Measurements from ENCODE around the gene IPO13. TPM values are rescaled to one million over a fixed set of nuclear protein-coding genes. Genes with fewer than 3 reads are reported as not detected.

Gene IPO13
- total and polyA plus RNA-seq, 10 donors = 10.5 to 27.4 (median 19.0) TPM

DNA sequence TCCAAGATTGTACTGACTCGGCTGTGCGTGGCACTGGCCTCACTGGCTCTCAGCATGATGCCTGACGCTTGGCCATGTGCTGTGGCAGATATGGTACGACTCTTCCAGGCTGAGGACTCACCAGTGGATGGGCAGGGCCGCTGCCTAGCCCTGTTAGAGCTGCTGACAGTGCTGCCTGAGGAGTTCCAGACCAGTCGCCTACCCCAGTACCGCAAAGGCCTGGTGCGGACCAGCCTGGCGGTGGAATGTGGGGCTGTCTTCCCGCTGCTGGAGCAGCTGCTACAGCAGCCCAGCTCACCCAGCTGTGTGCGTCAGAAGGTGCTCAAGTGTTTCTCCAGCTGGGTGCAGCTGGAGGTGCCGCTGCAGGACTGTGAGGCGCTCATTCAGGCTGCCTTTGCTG, 2.9 kb downstream of the IPO13 start:
- Histone ChIP-seq H3K9me3 (no peaks in the 10 kb centered on the region), H3K36me3 (peaks cover 0 to 32% (median 9%) of the 10 kb centered on the region in 6 donors), H3K27ac (no peak overlapping the region), H3K4me1 (peaks cover 20 to 45% (median 36%) of the 10 kb centered on the region in 6 donors), H3K27me3 (replicated peaks in 1 of 7) (no peaks in the 10 kb centered on the region), H3K4me3 (no peak overlapping the region)
- no peak for DNase-seq
- TF ChIP-seq, protein P1, sequence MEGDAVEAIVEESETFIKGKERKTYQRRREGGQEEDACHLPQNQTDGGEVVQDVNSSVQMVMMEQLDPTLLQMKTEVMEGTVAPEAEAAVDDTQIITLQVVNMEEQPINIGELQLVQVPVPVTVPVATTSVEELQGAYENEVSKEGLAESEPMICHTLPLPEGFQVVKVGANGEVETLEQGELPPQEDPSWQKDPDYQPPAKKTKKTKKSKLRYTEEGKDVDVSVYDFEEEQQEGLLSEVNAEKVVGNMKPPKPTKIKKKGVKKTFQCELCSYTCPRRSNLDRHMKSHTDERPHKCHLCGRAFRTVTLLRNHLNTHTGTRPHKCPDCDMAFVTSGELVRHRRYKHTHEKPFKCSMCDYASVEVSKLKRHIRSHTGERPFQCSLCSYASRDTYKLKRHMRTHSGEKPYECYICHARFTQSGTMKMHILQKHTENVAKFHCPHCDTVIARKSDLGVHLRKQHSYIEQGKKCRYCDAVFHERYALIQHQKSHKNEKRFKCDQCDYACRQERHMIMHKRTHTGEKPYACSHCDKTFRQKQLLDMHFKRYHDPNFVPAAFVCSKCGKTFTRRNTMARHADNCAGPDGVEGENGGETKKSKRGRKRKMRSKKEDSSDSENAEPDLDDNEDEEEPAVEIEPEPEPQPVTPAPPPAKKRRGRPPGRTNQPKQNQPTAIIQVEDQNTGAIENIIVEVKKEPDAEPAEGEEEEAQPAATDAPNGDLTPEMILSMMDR (IDR thresholded peaks at IDR 0.05 in 8 of 11, conservative IDR thresholded peaks at IDR 0.05 in 3 of 11) = no peak
- TF ChIP-seq POLR2AphosphoS5 (IDR thresholded peaks at IDR 0.05) = no peak
- no peak for TF ChIP-seq POLR2A (IDR thresholded peaks at IDR 0.05)
- intact Hi-C loops (cut with DNase I; ENCODE audit: low total_unique reads) = no loop called here
- 71 to 97% (median 90%) methylated on average over 4 to 13 of the region's 13 CpGs for WGBS, 5 donors

DNA sequence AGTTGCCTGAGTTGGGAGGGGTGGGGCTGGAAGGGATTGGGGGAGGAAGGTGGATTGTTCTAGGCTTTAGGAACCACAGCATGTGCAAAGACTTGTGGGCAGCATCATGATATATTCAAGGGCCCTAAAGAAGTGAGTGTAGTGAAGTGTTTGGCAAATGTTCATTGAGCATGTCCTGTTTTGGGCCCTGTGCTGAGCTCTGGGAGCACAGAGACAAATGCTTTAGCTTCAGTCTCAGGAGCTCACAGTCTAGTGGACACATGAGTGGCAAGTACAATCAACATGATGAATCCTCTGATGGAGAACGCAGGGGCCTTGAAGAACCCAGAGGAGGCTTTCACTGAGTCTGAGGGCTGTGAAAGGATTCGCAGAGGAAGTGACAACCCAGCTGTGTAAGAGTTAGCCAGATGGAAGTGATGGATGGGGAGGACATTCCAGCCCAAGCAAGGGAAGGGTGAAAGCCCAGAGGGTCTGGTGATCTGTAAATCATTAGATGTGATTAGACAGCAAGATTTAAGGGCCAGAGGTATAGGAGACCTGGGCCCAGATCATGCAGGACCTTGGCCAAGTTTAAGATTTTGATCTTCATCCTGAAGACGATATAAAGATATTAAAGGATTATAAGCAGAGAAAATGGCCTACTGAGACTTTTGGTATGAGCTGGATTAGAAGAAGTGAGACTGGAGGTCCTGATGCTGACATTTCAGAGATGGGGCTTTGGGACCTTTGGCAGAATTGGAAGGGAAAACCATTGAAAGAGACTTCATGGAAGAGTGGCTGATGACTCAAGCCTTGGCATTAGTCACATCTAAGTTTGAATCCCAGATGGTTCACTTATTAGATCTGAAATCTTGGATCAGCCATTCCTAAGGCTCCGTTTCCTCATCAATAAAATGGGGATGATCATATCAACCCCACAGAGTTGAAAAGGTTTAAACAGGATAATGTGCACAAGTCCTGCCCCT, 4.6 kb downstream of the IPO13 start:
- DNase-seq = no peak
- intact Hi-C loops (cut with DNase I; ENCODE audit: low total_unique reads) = no loop called here
- 89 to 93% (median 91%) methylated on average over 4 of the region's 4 CpGs for WGBS, 5 donors
- no peak for TF ChIP-seq POLR2AphosphoS5 (IDR thresholded peaks at IDR 0.05)
- TF ChIP-seq, protein P1 (IDR thresholded peaks at IDR 0.05 in 8 of 11, conservative IDR thresholded peaks at IDR 0.05 in 3 of 11) = no peak
- no peak for TF ChIP-seq POLR2A (IDR thresholded peaks at IDR 0.05)
- Histone ChIP-seq H3K4me1 (peaks cover 14 to 28% (median 20%) of the 10 kb centered on the region in 6 donors), H3K4me3 (no peak overlapping the region), H3K27me3 (replicated peaks in 1 of 7) (no peaks in the 10 kb centered on the region), H3K9me3 (no peaks in the 10 kb centered on the region), H3K36me3 (peaks cover 0 to 39% (median 12%) of the 10 kb centered on the region in 6 donors), H3K27ac (no peak overlapping the region)

DNA sequence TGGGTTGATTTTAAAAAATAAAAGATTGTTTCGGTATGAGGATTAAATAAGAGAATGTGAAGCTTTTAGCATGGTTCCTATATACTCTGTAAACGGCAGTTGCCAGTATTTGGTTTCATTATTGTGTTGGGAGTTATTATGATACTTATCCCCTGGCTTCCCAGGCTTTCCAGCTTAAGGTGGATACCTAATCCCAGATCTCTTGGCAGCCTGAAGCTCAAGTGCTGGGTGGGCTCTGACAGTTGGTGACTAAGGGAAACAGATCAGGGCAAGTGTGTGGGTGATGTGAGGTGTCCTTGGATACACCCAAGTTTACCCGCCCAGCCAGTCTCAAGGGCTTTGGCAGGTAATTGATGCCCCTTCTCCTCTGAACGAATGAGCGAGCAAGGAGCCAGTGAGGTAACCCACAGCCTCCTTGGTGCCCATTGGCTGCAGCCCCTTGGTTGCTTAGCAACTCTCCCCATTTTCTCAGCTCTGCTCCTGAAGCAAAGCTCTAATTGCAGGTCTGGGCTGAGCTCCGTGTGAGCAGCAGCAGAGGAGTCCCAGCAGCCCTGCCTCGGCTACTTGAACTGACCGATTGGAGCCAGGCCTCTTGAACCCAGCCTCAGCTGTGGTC, 6.1 kb downstream of the IPO13 start:
- Histone ChIP-seq H3K4me1 (peaks cover 6 to 18% (median 10%) of the 10 kb centered on the region in 6 donors), H3K4me3 (no peak overlapping the region), H3K27me3 (replicated peaks in 1 of 7) (no peaks in the 10 kb centered on the region), H3K9me3 (no peaks in the 10 kb centered on the region), H3K27ac (no peak overlapping the region), H3K36me3 (peaks cover 0 to 55% (median 25%) of the 10 kb centered on the region in 6 donors)
- DNase-seq = no peak
- intact Hi-C loops (cut with DNase I; ENCODE audit: low total_unique reads) = no loop called here
- TF ChIP-seq POLR2AphosphoS5 (IDR thresholded peaks at IDR 0.05) = no peak
- 79 to 86% (median 84%) methylated on average over 6 to 8 of the region's 8 CpGs for WGBS, 5 donors

DNA sequence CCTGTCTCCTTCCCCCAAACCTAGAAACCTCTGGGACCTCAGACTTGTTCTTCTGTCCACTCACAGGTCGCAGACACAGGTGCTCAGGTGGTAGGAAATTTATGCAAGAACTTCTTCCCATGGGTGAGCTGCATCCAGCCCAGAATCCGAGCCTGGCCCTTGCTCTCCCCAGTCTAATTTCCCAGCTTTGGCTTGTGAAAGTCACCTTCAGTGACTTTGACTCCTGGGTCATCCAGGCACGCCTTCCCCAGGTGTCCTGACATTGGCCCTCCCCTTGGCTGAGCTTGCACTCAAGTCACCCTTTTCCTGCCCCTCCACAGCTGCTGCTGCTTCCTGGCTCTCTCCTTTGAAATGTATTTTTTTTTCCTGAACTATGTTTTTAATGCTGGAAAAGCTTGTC, 6.6 kb downstream of the IPO13 start:
- no peaks in the 10 kb centered on the region for H3K27me3 ChIP-seq (replicated peaks in 1 of 7)
- H3K9me3 ChIP-seq = no peaks in the 10 kb centered on the region
- TF ChIP-seq, protein P1 (IDR thresholded peaks at IDR 0.05 in 8 of 11, conservative IDR thresholded peaks at IDR 0.05 in 3 of 11) = no peak
- TF ChIP-seq POLR2AphosphoS5 (IDR thresholded peaks at IDR 0.05) (no peak), POLR2A (IDR thresholded peaks at IDR 0.05) (no peak)
- intact Hi-C loops (cut with DNase I; ENCODE audit: low total_unique reads) = no loop called here
- H3K4me1 ChIP-seq = peaks cover under 1 to 13% (median 5%) of the 10 kb centered on the region in 6 donors
- WGBS, 5 donors = 79 to 89% (median 83%) methylated on average over 3 of the region's 3 CpGs
- no peak for DNase-seq
- no peak overlapping the region for H3K4me3 ChIP-seq
- H3K27ac ChIP-seq = no peak overlapping the region
- peaks cover 0 to 60% (median 31%) of the 10 kb centered on the region in 6 donors for H3K36me3 ChIP-seq

Data from spleen (tissue), 11 donors.